Stimulated activated CD8-positive, alpha-beta memory T cell treated with anti-CD3 and anti-CD28 coated beads, Interleukin-7, amount 100 ng/mL, for 4 hours (primary cell): ENCODE results near the gene C2orf78.

Experiments
- DNase-seq, 2 donors: peaks; one replicate each; pipeline ENCODE4 v3.0.0-alpha.2; 2020; ENCODE audit warnings: low read depth in 2 of 2

Gene C2orf78

GRCh38 chr2:73838889-73839534, 55.0 kb downstream of the C2orf78 start:
- no peak for DNase-seq

GRCh38 chr2:73839653-73840411, 55.8 kb downstream of the C2orf78 start:
- DNase-seq = no peak

DNA sequence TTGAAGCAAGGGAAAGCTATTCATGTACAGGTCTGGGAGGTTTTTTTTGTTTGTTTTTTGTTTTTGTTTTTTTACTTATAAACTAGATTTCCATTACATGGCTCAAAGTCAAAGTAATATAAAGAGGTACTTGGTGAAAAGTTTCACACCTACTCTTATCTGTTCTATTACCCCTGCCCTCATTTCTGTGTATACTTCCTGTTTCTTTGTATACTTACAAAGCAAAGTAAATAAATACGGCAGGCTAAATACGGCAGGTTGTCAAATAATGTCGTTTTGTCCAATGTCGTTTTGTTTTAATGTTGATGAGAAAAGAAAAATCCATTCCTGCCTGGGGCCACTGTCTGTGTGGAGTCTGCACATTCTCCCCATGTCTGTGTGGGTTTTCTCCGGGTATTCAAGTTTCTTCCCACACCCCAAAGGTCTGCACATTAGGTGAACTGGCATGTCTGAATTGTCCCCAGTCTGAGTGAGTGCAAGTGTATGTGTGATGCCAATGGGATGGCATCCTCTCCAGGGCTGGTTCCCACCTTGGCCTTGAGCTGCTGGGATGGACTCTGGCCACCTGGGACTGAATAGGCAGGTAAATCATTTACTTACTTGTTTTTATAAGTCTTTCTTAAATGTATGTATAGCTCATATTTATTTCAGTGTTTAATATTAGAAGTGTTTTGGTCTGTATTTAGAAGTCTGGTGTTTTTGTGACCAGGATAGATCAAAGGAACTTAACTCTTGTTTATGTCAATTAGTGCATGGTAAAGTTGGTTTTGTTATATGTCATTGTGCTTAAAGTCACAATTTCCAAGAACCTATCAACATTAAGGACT, 58.1 kb downstream of the C2orf78 start:
- DNase-seq = no peak

- no peak for DNase-seq
These were observed 58.7 kb downstream of the C2orf78 start for GRCh38 chr2:73842739-73843019.

DNA sequence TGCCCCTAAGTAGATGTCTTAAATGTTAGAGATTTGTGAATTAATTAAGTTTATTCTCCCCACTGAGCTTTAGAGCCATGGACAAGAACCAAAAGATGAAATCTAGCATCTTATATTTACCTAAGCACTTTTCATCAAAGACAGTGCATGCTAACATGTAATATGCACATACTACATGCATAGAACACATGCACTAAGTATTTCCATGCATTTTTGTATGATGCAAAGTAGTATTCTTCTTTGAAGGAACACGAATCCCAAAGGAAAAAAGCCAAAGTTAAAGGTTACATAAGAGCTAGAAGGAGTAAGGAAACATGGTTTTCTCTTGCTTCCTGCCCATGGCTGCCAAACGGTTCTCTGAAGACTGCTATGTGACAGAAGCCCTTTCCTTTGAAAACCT, 60.1 kb downstream of the C2orf78 start:
- DNase-seq = no peak

- DNase-seq = no peak
These were observed 66.0 kb downstream of the C2orf78 start for GRCh38 chr2:73850009-73850408.

DNA sequence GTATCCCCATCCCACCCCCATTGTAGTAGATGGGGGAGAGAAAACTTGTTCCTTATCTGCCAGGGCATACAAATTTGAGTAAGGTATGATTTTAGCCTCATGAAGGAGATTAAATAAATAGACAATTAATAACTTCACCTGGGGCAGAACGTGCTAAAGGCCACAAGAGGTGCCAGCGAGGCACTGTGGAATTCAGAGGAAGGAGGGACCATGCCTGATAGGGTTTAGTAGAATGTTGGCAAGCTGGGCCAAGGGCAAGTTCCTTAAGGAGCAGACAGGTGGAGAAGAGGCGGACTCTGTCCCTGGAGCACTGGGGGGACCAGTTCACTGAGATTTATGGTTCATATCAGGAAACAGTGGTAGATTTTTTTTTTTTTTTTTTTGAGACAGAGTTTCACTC, 67.3 kb downstream of the C2orf78 start:
- DNase-seq = no peak

DNA sequence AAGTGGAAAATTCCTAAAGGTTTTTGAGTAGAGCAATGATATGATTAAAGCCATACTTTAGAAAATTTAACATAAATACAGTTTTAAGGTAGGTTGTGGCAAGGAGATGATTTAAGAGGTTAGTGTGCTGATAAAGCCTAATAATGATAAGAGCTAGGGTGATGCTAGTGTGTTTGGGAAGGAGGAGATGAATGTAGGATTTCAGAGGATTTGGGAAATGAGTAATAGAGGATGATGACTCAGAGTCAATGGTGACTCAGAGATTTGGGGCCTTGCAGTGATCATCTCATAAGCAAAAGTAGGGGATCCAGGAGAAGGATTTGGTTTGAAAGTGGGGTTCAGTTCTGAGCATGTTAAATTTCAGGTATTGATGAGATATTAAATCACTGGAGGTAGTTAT, 68.0 kb downstream of the C2orf78 start:
- DNase-seq = no peak

- no peak for DNase-seq
These were observed 71.5 kb downstream of the C2orf78 start for GRCh38 chr2:73855526-73855925.

DNA sequence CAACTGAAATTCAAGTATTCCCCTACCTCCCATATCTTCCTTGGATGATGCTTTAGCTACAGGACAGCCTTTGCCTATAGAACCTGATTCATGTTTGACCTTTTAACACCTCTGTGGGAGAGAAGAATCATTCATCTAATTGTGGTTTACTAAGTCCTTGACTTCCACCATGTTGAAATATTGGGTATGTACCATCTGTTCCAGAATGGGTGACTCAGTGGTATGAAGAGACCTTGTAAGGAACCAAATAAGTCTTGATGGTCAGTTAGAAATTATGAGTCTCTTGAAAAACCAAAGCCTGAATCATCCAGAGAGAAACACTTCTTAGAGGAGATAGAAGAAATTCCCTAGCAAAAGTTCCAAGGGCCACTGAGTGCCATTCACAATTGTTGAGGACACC, 72.2 kb downstream of the C2orf78 start:
- no peak for DNase-seq

GRCh38 chr2:73859721-73860586, 76.0 kb downstream of the C2orf78 start:
- peak in 1 of 2 donors; percentile 3 for DNase-seq

- no peak for DNase-seq
These were observed 79.0 kb downstream of the C2orf78 start for GRCh38 chr2:73862987-73863386.
